ENCODE results near the gene IL20RB. TPM values are rescaled to one million over a fixed set of nuclear protein-coding genes. Genes with fewer than 3 reads are reported as not detected.

The IL20RB gene
- total and polyA plus RNA-seq, 2 experiments from 2014 or later, result 72.5 to 107 TPM

DNA sequence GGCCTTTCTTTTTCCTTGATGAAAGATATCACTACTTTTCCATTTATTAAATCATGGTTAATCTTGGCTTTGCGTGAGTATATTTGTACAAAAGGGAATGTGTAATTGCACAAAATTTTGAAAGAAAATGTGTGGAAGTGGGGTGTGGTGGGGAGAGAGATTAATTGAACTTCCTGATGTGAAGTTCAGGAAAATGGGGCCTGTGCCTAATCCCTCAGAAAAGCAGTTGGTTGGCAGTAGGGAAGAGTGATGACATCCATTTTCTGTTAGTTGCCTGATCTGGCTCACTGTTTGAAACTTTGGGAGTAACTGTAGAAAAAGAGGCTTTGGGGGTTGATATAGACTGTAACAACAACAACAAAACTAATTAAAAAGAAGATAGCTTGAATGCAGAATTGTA is 10.8 kb upstream of the IL20RB start:
- Histone ChIP-seq H3F3A (ENCODE audit: insufficient read depth) (peaks cover 5% of the 10 kb centered on the region; the same call in 1 of the 2 replicates), H3K4me3 (no peak overlapping the region), H3K4me2 (ENCODE audit: unreplicated experiment) (no peak overlapping the region), H3K27ac (no peak overlapping the region), H3K36me3 (ENCODE audit: low read depth) (peaks cover 6% of the 10 kb centered on the region; the same call in 1 of the 2 replicates), H3K9me3 (ENCODE audit: low read depth) (no peaks in the 10 kb centered on the region), H3K27me3 (replicated peaks; ENCODE audit: insufficient read depth) (no peaks in the 10 kb centered on the region), H4K20me1 (ENCODE audit: insufficient read depth) (no peaks in the 10 kb centered on the region), H3K79me2 (ENCODE audit: insufficient read depth) (peaks cover 87% of the 10 kb centered on the region), H3K9me2 (ENCODE audit: insufficient read depth) (no peaks in the 10 kb centered on the region), H3K4me1 (ENCODE audit: insufficient read depth) (peaks cover 12% of the 10 kb centered on the region), H2AFZ (no peak overlapping the region), H3K9ac (no peak overlapping the region)
- 46 to 48% methylated on average over 1 of the region's 1 CpG for whole genome bisulfite sequencing, 2 experiments (ENCODE audit: low coverage in 1 of 2, low lambda C conversion rate in 2 of 2, missing lambda C conversion rate in 2 of 2)
- TF ChIP-seq EZH2 (IDR thresholded peaks at IDR 0.05; ENCODE audit: insufficient read depth, poor library complexity, severe bottlenecking) (no peak), EZH2phosphoT487 (IDR thresholded peaks at IDR 0.05; ENCODE audit: insufficient read depth, low read depth) (no peak)
- DNase-seq, result no peak
- in situ Hi-C loops (cut with MboI), result no loop called here

DNA sequence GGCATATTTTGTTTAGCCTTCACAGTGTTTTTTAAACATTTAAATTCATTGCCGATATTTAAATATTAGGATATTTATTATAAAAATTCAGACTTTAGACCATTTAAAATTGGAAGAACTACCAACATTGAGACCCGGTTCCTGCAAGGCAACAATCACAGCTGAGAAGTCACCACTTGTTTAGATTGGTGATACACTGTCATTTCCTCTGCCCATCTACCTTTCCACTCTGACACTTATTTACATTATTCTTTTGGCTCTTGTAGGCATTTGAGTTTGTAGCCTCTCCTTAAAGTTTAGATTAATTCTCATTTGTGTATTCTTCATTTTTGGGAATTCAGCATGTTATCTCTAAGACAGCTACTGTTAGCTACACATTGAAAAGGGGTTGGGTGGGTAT is 10.3 kb upstream of the IL20RB start:
- Histone ChIP-seq H4K20me1 (ENCODE audit: insufficient read depth) (no peaks in the 10 kb centered on the region), H3K27me3 (replicated peaks; ENCODE audit: insufficient read depth) (no peaks in the 10 kb centered on the region), H3K4me1 (ENCODE audit: insufficient read depth) (peaks cover 17% of the 10 kb centered on the region), H2AFZ (no peak overlapping the region), H3K4me3 (no peak overlapping the region), H3K27ac (no peak overlapping the region), H3K36me3 (ENCODE audit: low read depth) (peaks cover 6% of the 10 kb centered on the region; the same call in 1 of the 2 replicates), H3K9me3 (ENCODE audit: low read depth) (no peaks in the 10 kb centered on the region), H3K9ac (no peak overlapping the region), H3K4me2 (ENCODE audit: unreplicated experiment) (no peak overlapping the region), H3F3A (ENCODE audit: insufficient read depth) (peaks cover 10% of the 10 kb centered on the region), H3K79me2 (ENCODE audit: insufficient read depth) (peaks cover 82% of the 10 kb centered on the region), H3K9me2 (ENCODE audit: insufficient read depth) (no peaks in the 10 kb centered on the region)
- WGBS, 2 experiments (ENCODE audit: low coverage in 1 of 2, low lambda C conversion rate in 2 of 2, missing lambda C conversion rate in 2 of 2), result 48 to 50% methylated on average over 2 of the region's 2 CpGs
- no peak for DNase-seq
- TF ChIP-seq EZH2 (IDR thresholded peaks at IDR 0.05; ENCODE audit: insufficient read depth, poor library complexity, severe bottlenecking) (no peak), EZH2phosphoT487 (IDR thresholded peaks at IDR 0.05; ENCODE audit: insufficient read depth, low read depth) (no peak)
- in situ Hi-C loops (cut with MboI), result no loop called here

DNA sequence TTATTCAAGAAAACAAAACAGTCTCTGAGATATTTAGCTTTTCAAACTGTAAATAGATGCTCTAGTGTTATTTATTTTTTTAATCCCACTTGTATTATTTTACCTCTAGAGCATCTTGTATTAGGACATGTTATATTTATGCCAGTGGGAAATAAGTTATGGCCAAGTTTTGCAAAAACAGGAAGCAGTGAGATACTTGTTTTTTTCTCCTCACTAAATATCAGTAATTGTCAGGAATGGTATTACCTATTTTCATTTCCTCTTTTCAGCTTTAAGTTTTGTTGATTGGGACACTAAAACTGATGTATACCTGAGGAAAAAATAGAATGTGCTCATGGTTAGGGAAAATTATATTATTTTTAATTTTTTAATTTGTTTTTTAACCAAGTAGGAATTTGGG is 8.6 kb upstream of the IL20RB start:
- Histone ChIP-seq H3K9me2 (ENCODE audit: insufficient read depth) (no peaks in the 10 kb centered on the region), H3K27ac (no peak overlapping the region), H3K27me3 (replicated peaks; ENCODE audit: insufficient read depth) (no peaks in the 10 kb centered on the region), H3K9me3 (ENCODE audit: low read depth) (no peaks in the 10 kb centered on the region), H3K4me3 (no peak overlapping the region), H2AFZ (no peak overlapping the region), H3K9ac (no peak overlapping the region), H4K20me1 (ENCODE audit: insufficient read depth) (no peaks in the 10 kb centered on the region), H3K4me2 (ENCODE audit: unreplicated experiment) (no peak overlapping the region), H3K79me2 (ENCODE audit: insufficient read depth) (peaks cover 66% of the 10 kb centered on the region), H3K36me3 (ENCODE audit: low read depth) (peaks cover 6% of the 10 kb centered on the region; the same call in 1 of the 2 replicates), H3K4me1 (ENCODE audit: insufficient read depth) (peaks cover 16% of the 10 kb centered on the region), H3F3A (ENCODE audit: insufficient read depth) (peaks cover 13% of the 10 kb centered on the region)
- no peak for DNase-seq
- in situ Hi-C loops (cut with MboI), result no loop called here
- TF ChIP-seq EZH2phosphoT487 (IDR thresholded peaks at IDR 0.05; ENCODE audit: insufficient read depth, low read depth), result no peak
- TF ChIP-seq EZH2 (IDR thresholded peaks at IDR 0.05; ENCODE audit: insufficient read depth, poor library complexity, severe bottlenecking), result no peak

DNA sequence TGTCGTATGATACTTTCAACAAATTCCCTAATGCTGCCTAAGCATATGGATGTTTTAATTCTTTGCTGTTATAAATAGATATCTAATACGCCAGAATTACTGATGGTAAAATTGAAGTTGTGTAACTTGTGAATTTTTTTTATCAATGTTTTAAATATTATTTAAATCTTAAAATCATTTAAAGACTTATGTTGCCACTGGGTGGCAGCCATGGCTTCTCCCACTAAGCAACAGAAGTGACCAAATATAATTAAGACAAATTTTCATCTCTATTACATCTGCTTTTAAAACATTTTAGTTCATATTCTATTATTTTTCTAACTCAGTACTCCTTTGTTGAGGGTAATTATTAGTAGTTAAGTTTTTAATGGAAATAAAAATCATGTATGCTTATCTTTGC is 8.1 kb upstream of the IL20RB start:
- peak; percentile 53 for DNase-seq
- H3F3A ChIP-seq (ENCODE audit: insufficient read depth), result peaks cover 13% of the 10 kb centered on the region
- peaks cover 21% of the 10 kb centered on the region for H3K4me1 ChIP-seq (ENCODE audit: insufficient read depth)
- in situ Hi-C loops (cut with MboI), result no loop called here
- no peaks in the 10 kb centered on the region for H4K20me1 ChIP-seq (ENCODE audit: insufficient read depth)
- no peaks in the 10 kb centered on the region for H3K9me3 ChIP-seq (ENCODE audit: low read depth)
- H3K4me3 ChIP-seq, result no peak overlapping the region
- H3K4me2 ChIP-seq (ENCODE audit: unreplicated experiment), result no peak overlapping the region
- H2AFZ ChIP-seq, result no peak overlapping the region
- no peak overlapping the region for H3K9ac ChIP-seq
- 77 to 80% methylated on average over 2 of the region's 2 CpGs for WGBS, 2 experiments (ENCODE audit: low coverage in 1 of 2, low lambda C conversion rate in 2 of 2, missing lambda C conversion rate in 2 of 2)
- H3K79me2 ChIP-seq (ENCODE audit: insufficient read depth), result peaks cover 60% of the 10 kb centered on the region
- TF ChIP-seq EZH2 (IDR thresholded peaks at IDR 0.05; ENCODE audit: insufficient read depth, poor library complexity, severe bottlenecking) (no peak), EZH2phosphoT487 (IDR thresholded peaks at IDR 0.05; ENCODE audit: insufficient read depth, low read depth) (no peak)
- no peak overlapping the region for H3K27ac ChIP-seq
- H3K9me2 ChIP-seq (ENCODE audit: insufficient read depth), result no peaks in the 10 kb centered on the region
- no peaks in the 10 kb centered on the region for H3K27me3 ChIP-seq (replicated peaks; ENCODE audit: insufficient read depth)
- 0 out of 2 replicates have a peak, but pooled peaks cover 6% of the 10 kb centered on the region for H3K36me3 ChIP-seq (ENCODE audit: low read depth)

DNA sequence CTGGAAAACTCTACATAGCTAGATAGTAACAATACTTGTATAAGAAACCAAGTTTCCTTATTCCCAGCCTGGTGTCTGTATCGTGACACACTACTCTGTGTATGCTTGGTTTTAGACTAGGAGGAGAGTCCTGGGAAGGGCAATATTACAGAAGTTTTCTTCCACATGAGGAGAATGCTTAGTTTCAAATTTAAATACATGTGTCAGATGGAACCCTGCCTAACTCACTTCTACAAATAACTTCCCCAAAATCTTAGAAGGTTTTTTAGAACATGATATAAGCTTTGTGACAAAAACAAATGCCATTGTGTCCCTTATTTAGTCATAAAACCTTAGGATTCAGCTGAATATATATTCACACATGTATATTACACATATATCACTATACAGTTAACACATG is 7.2 kb upstream of the IL20RB start:
- H3K4me1 ChIP-seq (ENCODE audit: insufficient read depth), result peaks cover 30% of the 10 kb centered on the region
- in situ Hi-C loops (cut with MboI), result no loop called here
- no peak for TF ChIP-seq EZH2phosphoT487 (IDR thresholded peaks at IDR 0.05; ENCODE audit: insufficient read depth, low read depth)
- TF ChIP-seq EZH2 (IDR thresholded peaks at IDR 0.05; ENCODE audit: insufficient read depth, poor library complexity, severe bottlenecking), result no peak
- H3K9ac ChIP-seq, result no peak overlapping the region
- no peak overlapping the region for H2AFZ ChIP-seq
- no peaks in the 10 kb centered on the region for H4K20me1 ChIP-seq (ENCODE audit: insufficient read depth)
- 71 to 74% methylated on average over 1 of the region's 1 CpG for WGBS, 2 experiments (ENCODE audit: low coverage in 1 of 2, low lambda C conversion rate in 2 of 2, missing lambda C conversion rate in 2 of 2)
- no peak for DNase-seq
- no peak overlapping the region for H3K4me2 ChIP-seq (ENCODE audit: unreplicated experiment)
- peaks cover 21% of the 10 kb centered on the region for H3F3A ChIP-seq (ENCODE audit: insufficient read depth)
- H3K4me3 ChIP-seq, result no peak overlapping the region
- no peaks in the 10 kb centered on the region for H3K9me3 ChIP-seq (ENCODE audit: low read depth)
- H3K79me2 ChIP-seq (ENCODE audit: insufficient read depth), result peaks cover 51% of the 10 kb centered on the region
- 0 out of 2 replicates have a peak, but pooled peaks cover 6% of the 10 kb centered on the region for H3K36me3 ChIP-seq (ENCODE audit: low read depth)
- H3K27ac ChIP-seq, result no peak overlapping the region
- H3K9me2 ChIP-seq (ENCODE audit: insufficient read depth), result no peaks in the 10 kb centered on the region
- H3K27me3 ChIP-seq (replicated peaks; ENCODE audit: insufficient read depth), result no peaks in the 10 kb centered on the region

All from GM23248 (cell line).